ENCODE data around the gene CACNA1D. TPM values are rescaled to one million over a fixed set of nuclear protein-coding genes. Genes with fewer than 3 reads are reported as not detected.

Gene CACNA1D
- total RNA-seq, 2 experiments from 2014 or later = not detected

GRCh38 chr3:53775834-53776251 is 281.4 kb downstream of the CACNA1D start:
- DNase-seq = no peak
- intact Hi-C loops (cut with micrococcal nuclease) = no loop called here
- Mint-ChIP-seq H3K36me3 (ENCODE audit: low read depth) (no peaks in the 10 kb centered on the region), H3K27ac (no peak overlapping the region), H3K27me3 (ENCODE audit: low read depth) (no peaks in the 10 kb centered on the region), H3K9me3 (no peaks in the 10 kb centered on the region), H3K4me3 (no peak overlapping the region), H3K4me1 (ENCODE audit: low read depth) (no peaks in the 10 kb centered on the region)
- CTCF ChIA-PET = no interaction called here

DNA sequence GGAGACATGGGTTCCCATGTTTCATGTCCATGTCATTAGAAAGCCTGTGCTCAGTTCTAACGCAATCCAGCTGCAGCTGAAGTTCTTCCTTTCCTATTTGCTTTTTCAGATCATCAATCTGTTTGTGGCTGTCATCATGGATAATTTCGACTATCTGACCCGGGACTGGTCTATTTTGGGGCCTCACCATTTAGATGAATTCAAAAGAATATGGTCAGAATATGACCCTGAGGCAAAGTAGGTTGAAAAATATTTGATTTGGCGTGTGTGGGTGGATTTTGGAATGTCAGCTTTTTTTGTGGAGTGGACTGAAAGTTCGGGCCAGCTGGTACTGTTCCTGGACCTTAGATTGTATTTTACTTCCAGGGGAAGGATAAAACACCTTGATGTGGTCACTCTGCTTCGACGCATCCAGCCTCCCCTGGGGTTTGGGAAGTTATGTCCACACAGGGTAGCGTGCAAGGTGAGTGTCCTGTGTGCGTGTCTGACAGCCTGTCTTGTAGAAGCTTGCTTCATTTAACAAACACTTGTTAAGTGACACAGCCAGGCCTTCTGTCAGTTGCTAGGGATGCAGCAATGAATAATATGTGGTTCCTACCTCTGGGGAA is 282.2 kb downstream of the CACNA1D start:
- H3K4me3 Mint-ChIP-seq = no peak overlapping the region
- CTCF ChIA-PET = no interaction called here
- H3K9me3 Mint-ChIP-seq = no peaks in the 10 kb centered on the region
- H3K27ac Mint-ChIP-seq = no peak overlapping the region
- no peak for DNase-seq
- H3K36me3 Mint-ChIP-seq (ENCODE audit: low read depth) = no peaks in the 10 kb centered on the region
- H3K27me3 Mint-ChIP-seq (ENCODE audit: low read depth) = no peaks in the 10 kb centered on the region
- intact Hi-C loops (cut with micrococcal nuclease) = no loop called here
- H3K4me1 Mint-ChIP-seq (ENCODE audit: low read depth) = no peaks in the 10 kb centered on the region

GRCh38 chr3:53777468-53777867 is 283.1 kb downstream of the CACNA1D start:
- Mint-ChIP-seq H3K4me1 (ENCODE audit: low read depth) (no peaks in the 10 kb centered on the region), H3K27me3 (ENCODE audit: low read depth) (no peaks in the 10 kb centered on the region), H3K27ac (no peak overlapping the region), H3K9me3 (no peaks in the 10 kb centered on the region), H3K36me3 (ENCODE audit: low read depth) (no peaks in the 10 kb centered on the region), H3K4me3 (no peak overlapping the region)
- DNase-seq = no peak
- CTCF ChIA-PET = no interaction called here
- intact Hi-C loops (cut with micrococcal nuclease) = no loop called here

DNA sequence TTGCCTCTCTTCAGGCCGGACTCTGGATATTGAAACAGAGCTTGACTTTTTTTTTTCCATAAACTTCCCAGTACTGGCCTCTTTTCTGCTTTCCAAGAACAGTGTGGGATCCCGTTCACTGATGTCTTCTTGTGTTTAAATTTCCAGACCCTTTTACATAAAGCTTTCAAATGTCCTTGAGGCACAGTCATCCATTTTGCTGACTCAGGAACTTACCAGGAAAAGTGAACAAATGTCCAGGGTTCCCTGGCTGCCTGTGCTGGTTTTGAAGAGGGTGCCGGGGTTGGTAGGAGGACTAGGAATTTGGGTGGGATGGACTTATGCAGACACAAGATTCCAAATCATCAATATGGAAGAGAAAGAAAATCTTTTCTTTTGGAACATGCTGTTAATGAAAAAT is 283.7 kb downstream of the CACNA1D start:
- no peak overlapping the region for H3K4me3 Mint-ChIP-seq
- CTCF ChIA-PET = no interaction called here
- no peaks in the 10 kb centered on the region for H3K9me3 Mint-ChIP-seq
- H3K36me3 Mint-ChIP-seq (ENCODE audit: low read depth) = no peaks in the 10 kb centered on the region
- intact Hi-C loops (cut with micrococcal nuclease) = no loop called here
- H3K27me3 Mint-ChIP-seq (ENCODE audit: low read depth) = no peaks in the 10 kb centered on the region
- DNase-seq = no peak
- no peaks in the 10 kb centered on the region for H3K4me1 Mint-ChIP-seq (ENCODE audit: low read depth)
- no peak overlapping the region for H3K27ac Mint-ChIP-seq

DNA sequence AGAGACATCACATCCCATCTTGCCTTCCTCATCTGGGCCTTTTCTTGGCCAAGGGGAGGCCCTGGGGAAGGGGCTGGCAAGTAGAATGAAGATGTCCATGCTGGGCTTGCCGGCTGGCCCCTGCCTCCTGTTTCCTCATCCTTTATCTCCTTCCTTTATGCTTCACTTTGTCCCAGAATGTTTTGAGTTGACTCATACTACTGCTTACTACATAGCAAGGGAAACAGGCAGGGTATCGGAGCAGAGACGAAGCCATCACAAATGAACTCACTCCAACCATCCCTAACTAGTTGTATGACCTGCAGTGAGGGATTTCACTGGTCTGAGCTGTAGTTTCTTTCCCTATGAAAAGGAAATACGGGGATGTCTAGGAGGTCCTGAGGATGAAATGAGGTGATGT is 285.8 kb downstream of the CACNA1D start:
- H3K27me3 Mint-ChIP-seq (ENCODE audit: low read depth) = no peaks in the 10 kb centered on the region
- H3K4me3 Mint-ChIP-seq = no peak overlapping the region
- CTCF ChIA-PET = no interaction called here
- H3K9me3 Mint-ChIP-seq = no peaks in the 10 kb centered on the region
- no peak for DNase-seq
- H3K4me1 Mint-ChIP-seq (ENCODE audit: low read depth) = no peaks in the 10 kb centered on the region
- H3K36me3 Mint-ChIP-seq (ENCODE audit: low read depth) = no peaks in the 10 kb centered on the region
- intact Hi-C loops (cut with micrococcal nuclease) = no loop called here
- no peak overlapping the region for H3K27ac Mint-ChIP-seq

DNA sequence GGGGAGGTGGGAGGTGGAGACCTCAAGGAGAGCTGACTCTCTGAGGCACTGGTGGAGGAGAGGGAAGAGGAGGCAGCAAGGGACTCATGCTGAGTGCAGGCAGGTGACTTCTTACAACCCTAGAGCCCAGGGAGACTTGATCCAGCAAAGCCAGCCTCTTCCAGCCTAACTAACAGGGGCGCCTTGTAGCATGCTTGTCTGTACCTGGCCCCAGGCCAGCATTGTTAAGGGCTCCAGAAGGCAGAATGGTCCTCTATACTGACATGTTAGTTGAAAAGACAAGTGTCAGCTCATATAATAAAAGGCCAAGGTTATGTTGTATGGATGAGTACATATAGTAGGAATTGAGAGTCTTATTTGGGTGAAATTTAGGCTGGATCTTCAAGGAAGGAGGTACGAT is 286.4 kb downstream of the CACNA1D start:
- H3K4me3 Mint-ChIP-seq = no peak overlapping the region
- no peaks in the 10 kb centered on the region for H3K9me3 Mint-ChIP-seq
- H3K4me1 Mint-ChIP-seq (ENCODE audit: low read depth) = no peaks in the 10 kb centered on the region
- no peak for DNase-seq
- CTCF ChIA-PET = no interaction called here
- no peaks in the 10 kb centered on the region for H3K27me3 Mint-ChIP-seq (ENCODE audit: low read depth)
- intact Hi-C loops (cut with micrococcal nuclease) = no loop called here
- no peak overlapping the region for H3K27ac Mint-ChIP-seq
- no peaks in the 10 kb centered on the region for H3K36me3 Mint-ChIP-seq (ENCODE audit: low read depth)

DNA sequence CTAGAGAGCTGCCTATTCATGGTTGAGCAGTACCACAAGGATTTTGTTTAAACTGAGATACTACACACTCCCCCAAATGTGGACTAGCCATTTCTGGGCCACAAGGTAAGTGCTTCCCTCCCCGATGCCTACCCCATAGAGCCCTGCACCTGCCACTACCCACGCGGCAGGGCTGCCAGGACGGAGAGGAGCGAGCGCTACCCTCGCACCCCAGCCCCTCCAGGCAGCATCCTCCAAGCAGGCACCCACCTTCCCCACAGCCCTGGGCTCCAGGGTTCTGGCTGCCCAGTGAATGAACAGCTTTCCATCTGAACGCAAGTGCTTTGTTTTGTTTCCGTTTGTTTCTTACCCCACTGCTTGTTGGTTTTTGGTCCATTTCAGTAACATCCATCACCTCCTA is 292.6 kb downstream of the CACNA1D start:
- H3K36me3 Mint-ChIP-seq (ENCODE audit: low read depth) = no peaks in the 10 kb centered on the region
- intact Hi-C loops (cut with micrococcal nuclease) = no loop called here
- CTCF ChIA-PET = no interaction called here
- no peak overlapping the region for H3K4me3 Mint-ChIP-seq
- no peak for DNase-seq
- H3K27me3 Mint-ChIP-seq (ENCODE audit: low read depth) = no peaks in the 10 kb centered on the region
- H3K9me3 Mint-ChIP-seq = no peaks in the 10 kb centered on the region
- no peaks in the 10 kb centered on the region for H3K4me1 Mint-ChIP-seq (ENCODE audit: low read depth)
- H3K27ac Mint-ChIP-seq = no peak overlapping the region

DNA sequence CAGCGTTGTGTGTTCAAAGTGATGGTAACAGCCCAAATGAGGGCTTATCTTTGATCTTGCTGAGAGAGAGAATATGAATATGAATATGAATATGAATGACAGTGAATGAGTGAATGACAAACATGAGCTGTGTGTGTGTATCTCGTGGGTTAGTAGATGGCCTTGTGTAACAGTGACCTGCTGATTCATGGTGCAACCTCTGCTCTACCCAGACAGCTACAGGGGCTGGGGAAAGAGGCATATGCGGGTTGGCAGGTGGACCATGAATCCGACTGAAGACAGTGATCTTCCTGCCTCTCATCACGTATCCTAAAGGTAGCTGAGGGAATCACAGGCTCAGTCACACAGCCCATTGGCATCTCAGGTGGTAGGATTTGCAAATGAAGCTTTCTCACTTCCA is 293.6 kb downstream of the CACNA1D start:
- DNase-seq = no peak
- Mint-ChIP-seq H3K27me3 (ENCODE audit: low read depth) (no peaks in the 10 kb centered on the region), H3K27ac (no peak overlapping the region), H3K36me3 (ENCODE audit: low read depth) (no peaks in the 10 kb centered on the region), H3K4me3 (no peak overlapping the region), H3K4me1 (ENCODE audit: low read depth) (no peaks in the 10 kb centered on the region), H3K9me3 (no peaks in the 10 kb centered on the region)
- intact Hi-C loops (cut with micrococcal nuclease) = no loop called here
- CTCF ChIA-PET = no interaction called here

- no peaks in the 10 kb centered on the region for H3K36me3 Mint-ChIP-seq (ENCODE audit: low read depth)
- CTCF ChIA-PET = no interaction called here
- no peak for DNase-seq
- no peaks in the 10 kb centered on the region for H3K9me3 Mint-ChIP-seq
- no peak overlapping the region for H3K4me3 Mint-ChIP-seq
- H3K27me3 Mint-ChIP-seq (ENCODE audit: low read depth) = no peaks in the 10 kb centered on the region
- no peaks in the 10 kb centered on the region for H3K4me1 Mint-ChIP-seq (ENCODE audit: low read depth)
- H3K27ac Mint-ChIP-seq = no peak overlapping the region
- intact Hi-C loops (cut with micrococcal nuclease) = no loop called here
These were observed 295.0 kb downstream of the CACNA1D start for GRCh38 chr3:53789459-53789858.

- intact Hi-C loops (cut with micrococcal nuclease) = no loop called here
- no peak overlapping the region for H3K27ac Mint-ChIP-seq
- DNase-seq = no peak
- no peaks in the 10 kb centered on the region for H3K4me1 Mint-ChIP-seq (ENCODE audit: low read depth)
- no peaks in the 10 kb centered on the region for H3K27me3 Mint-ChIP-seq (ENCODE audit: low read depth)
- H3K9me3 Mint-ChIP-seq = no peaks in the 10 kb centered on the region
- CTCF ChIA-PET = no interaction called here
- no peak overlapping the region for H3K4me3 Mint-ChIP-seq
- H3K36me3 Mint-ChIP-seq (ENCODE audit: low read depth) = no peaks in the 10 kb centered on the region
These were observed 296.1 kb downstream of the CACNA1D start for GRCh38 chr3:53790470-53790869.

DNA sequence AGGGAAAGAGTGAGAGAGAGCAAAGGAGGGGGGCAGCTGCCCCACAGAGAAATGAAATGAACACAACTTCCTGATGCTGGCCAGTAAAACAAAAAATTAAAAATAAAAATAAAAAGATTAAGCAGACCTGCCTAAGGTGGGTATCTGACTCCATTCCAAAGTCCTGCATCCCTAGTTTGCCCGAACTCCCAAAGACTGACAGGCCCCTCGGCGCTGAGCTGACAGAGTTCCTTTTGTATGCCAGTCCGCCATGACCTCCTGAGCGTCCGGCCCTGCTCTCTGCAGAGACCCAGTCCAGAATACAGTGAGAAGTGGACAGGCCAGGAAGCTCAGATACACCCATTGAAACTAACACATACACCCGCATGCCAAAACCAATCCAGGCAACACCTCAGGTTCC is 296.9 kb downstream of the CACNA1D start:
- no peak overlapping the region for H3K27ac Mint-ChIP-seq
- intact Hi-C loops (cut with micrococcal nuclease) = no loop called here

GRCh38 chr3:53792866-53793265 is 298.5 kb downstream of the CACNA1D start:
- DNase-seq = no peak
- Mint-ChIP-seq H3K36me3 (ENCODE audit: low read depth) (no peaks in the 10 kb centered on the region), H3K27me3 (ENCODE audit: low read depth) (no peaks in the 10 kb centered on the region), H3K4me1 (ENCODE audit: low read depth) (no peaks in the 10 kb centered on the region), H3K27ac (no peak overlapping the region), H3K9me3 (no peaks in the 10 kb centered on the region), H3K4me3 (no peak overlapping the region)
- CTCF ChIA-PET = no interaction called here
- intact Hi-C loops (cut with micrococcal nuclease) = loop anchor here (1.0 kb wide), 1 partner anchor 8 kb away; no protein-coding TSS in a partner anchor

More for the DNA sequence above, 296.9 kb downstream of the CACNA1D start:
- no peaks in the 10 kb centered on the region for H3K9me3 Mint-ChIP-seq
- no peaks in the 10 kb centered on the region for H3K36me3 Mint-ChIP-seq (ENCODE audit: low read depth)
- H3K27me3 Mint-ChIP-seq (ENCODE audit: low read depth) = no peaks in the 10 kb centered on the region
- H3K4me3 Mint-ChIP-seq = no peak overlapping the region
- CTCF ChIA-PET = no interaction called here
- DNase-seq = no peak
- no peaks in the 10 kb centered on the region for H3K4me1 Mint-ChIP-seq (ENCODE audit: low read depth)

DNA sequence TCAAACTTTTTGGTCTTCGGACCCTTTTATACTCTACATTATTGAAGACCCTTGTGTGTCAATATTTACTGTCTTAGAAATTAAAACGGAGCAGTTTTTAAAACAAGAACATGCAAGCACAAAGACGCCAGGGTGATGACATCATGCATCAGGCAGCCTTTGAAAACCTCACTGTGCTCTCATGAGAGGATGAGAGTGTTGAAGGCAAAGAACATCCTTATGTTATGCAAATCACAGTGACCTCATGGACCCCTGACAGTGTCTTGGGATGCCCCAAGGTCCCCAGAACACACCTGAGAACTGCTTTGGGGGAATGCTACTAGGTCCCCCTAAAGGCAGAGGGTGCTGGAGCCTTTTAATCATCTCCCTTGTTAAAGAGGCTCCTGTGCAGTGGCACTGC is 300.2 kb downstream of the CACNA1D start:
- H3K4me1 Mint-ChIP-seq (ENCODE audit: low read depth) = no peaks in the 10 kb centered on the region
- no peak for DNase-seq
- H3K36me3 Mint-ChIP-seq (ENCODE audit: low read depth) = no peaks in the 10 kb centered on the region
- no peaks in the 10 kb centered on the region for H3K9me3 Mint-ChIP-seq
- intact Hi-C loops (cut with micrococcal nuclease) = no loop called here
- CTCF ChIA-PET = no interaction called here
- no peaks in the 10 kb centered on the region for H3K27me3 Mint-ChIP-seq (ENCODE audit: low read depth)
- no peak overlapping the region for H3K4me3 Mint-ChIP-seq
- H3K27ac Mint-ChIP-seq = no peak overlapping the region

GRCh38 chr3:53795176-53795575 is 300.8 kb downstream of the CACNA1D start:
- CTCF ChIA-PET = no interaction called here
- H3K27me3 Mint-ChIP-seq (ENCODE audit: low read depth) = no peaks in the 10 kb centered on the region
- intact Hi-C loops (cut with micrococcal nuclease) = no loop called here
- no peak for DNase-seq
- H3K36me3 Mint-ChIP-seq (ENCODE audit: low read depth) = no peaks in the 10 kb centered on the region
- no peaks in the 10 kb centered on the region for H3K9me3 Mint-ChIP-seq
- H3K27ac Mint-ChIP-seq = no peak overlapping the region
- no peaks in the 10 kb centered on the region for H3K4me1 Mint-ChIP-seq (ENCODE audit: low read depth)
- no peak overlapping the region for H3K4me3 Mint-ChIP-seq
